NT2/D1 (cell line): ENCODE results near the gene KRT34.

Experiments used
- SUZ12 ChIP-seq: IDR thresholded peaks from 2 replicates; pipeline ENCODE4 v1.6.1; 2011; ENCODE audit not compliant: insufficient read length, insufficient read depth; ENCODE audit errors: extremely low read depth
- YY1 ChIP-seq: IDR thresholded peaks from 2 replicates; pipeline ENCODE4 v1.6.1; 2011; ENCODE audit not compliant: insufficient read length, insufficient read depth
- ZNF274 ChIP-seq: IDR thresholded peaks from 2 replicates; pipeline ENCODE4 v1.6.1; 2011; ENCODE audit warnings: mild to moderate bottlenecking, low read depth, low read length

- TF ChIP-seq ZNF274 = no peak
- no peak for TF ChIP-seq SUZ12
- TF ChIP-seq YY1 = no peak
Measured at GRCh38 chr17:41411072-41411840, 29.1 kb upstream of the KRT34 start.
